ENCODE results near the gene TLE7.

TLE7 gene

GRCh38 chr16:71472931-71473330, 31.1 kb upstream of the TLE7 start:
- H3K36me3 ChIP-seq (ENCODE audit: control insufficient read depth in 2 of 2, insufficient read depth in 1 of 2, low read length in 2 of 2): peaks cover 0 to 30% of the 10 kb centered on the region in 2 experiments; a peak in 1 of 3 replicates
- H3K27ac ChIP-seq (ENCODE audit: extremely low read depth, low read depth, low read length): no peak overlapping the region
- TF ChIP-seq ZNF561 (tag by site-specific recombination; IDR thresholded peaks at IDR 0.05; ENCODE audit: borderline replicate concordance) (no peak), ZNF114 (tag by site-specific recombination; IDR thresholded peaks at IDR 0.05) (no peak), REPIN1 (tag by site-specific recombination; IDR thresholded peaks at IDR 0.05; ENCODE audit: low read depth) (no peak), ZNF214 (tag by site-specific recombination; IDR thresholded peaks at IDR 0.05; ENCODE audit: borderline replicate concordance) (no peak), KLF10 (tag by site-specific recombination; IDR thresholded peaks at IDR 0.05) (no peak), ZBTB44 (tag by site-specific recombination; IDR thresholded peaks at IDR 0.05) (no peak)
- H3K9me3 ChIP-seq (ENCODE audit: control insufficient read depth, insufficient read depth, low read depth, low read length): no peaks in the 10 kb centered on the region
- ChIA-PET CTCF (interaction anchor here (0.9 kb wide), 1 partner anchor 27 kb away, joined by 3 read pairs; no protein-coding TSS in a partner anchor), POLR2A (no interaction called here)
- no peak overlapping the region for H3K4me3 ChIP-seq (ENCODE audit: low read depth, low read length)
- no peaks in the 10 kb centered on the region for H3K4me1 ChIP-seq (ENCODE audit: control insufficient read depth, insufficient read depth, low read length)

GRCh38 chr16:71472051-71472450, 30.2 kb upstream of the TLE7 start:
- POLR2A ChIA-PET: no interaction called here
- peaks cover 0 to 22% of the 10 kb centered on the region in 2 experiments; a peak in 1 of 3 replicates for H3K36me3 ChIP-seq (ENCODE audit: control insufficient read depth in 2 of 2, insufficient read depth in 1 of 2, low read length in 2 of 2)
- H3K9me3 ChIP-seq (ENCODE audit: control insufficient read depth, insufficient read depth, low read depth, low read length): no peaks in the 10 kb centered on the region
- CTCF ChIA-PET: interaction anchor here (0.9 kb wide), 1 partner anchor 27 kb away, joined by 3 read pairs; no protein-coding TSS in a partner anchor
- no peak overlapping the region for H3K4me3 ChIP-seq (ENCODE audit: low read depth, low read length)
- H3K27ac ChIP-seq (ENCODE audit: extremely low read depth, low read depth, low read length): no peak overlapping the region
- TF ChIP-seq ZNF785 (tag by site-specific recombination; IDR thresholded peaks at IDR 0.05) (no peak), REPIN1 (tag by site-specific recombination; IDR thresholded peaks at IDR 0.05; ENCODE audit: low read depth) (no peak), KLF8 (tag by site-specific recombination; IDR thresholded peaks at IDR 0.05) (no peak), ZNF140 (tag by site-specific recombination; IDR thresholded peaks at IDR 0.05) (no peak), ZNF121 (tag by site-specific recombination; IDR thresholded peaks at IDR 0.05) (no peak), ZNF677 (tag by site-specific recombination; IDR thresholded peaks at IDR 0.05) (no peak), ZNF843 (tag by site-specific recombination; IDR thresholded peaks at IDR 0.05) (no peak), ZEB2 (tag by site-specific recombination; IDR thresholded peaks at IDR 0.05) (no peak), ZNF2 (tag by site-specific recombination; IDR thresholded peaks at IDR 0.05) (no peak), ZNF280D (tag by site-specific recombination; IDR thresholded peaks at IDR 0.05) (no peak), ZNF174 (tag by site-specific recombination; IDR thresholded peaks at IDR 0.05) (no peak), ZNF501 (tag by site-specific recombination; IDR thresholded peaks at IDR 0.05) (no peak), ZNF302 (tag by site-specific recombination; IDR thresholded peaks at IDR 0.05; ENCODE audit: low read depth) (no peak), ZNF561 (tag by site-specific recombination; IDR thresholded peaks at IDR 0.05; ENCODE audit: borderline replicate concordance) (no peak), ZNF768 (tag by site-specific recombination; IDR thresholded peaks at IDR 0.05) (no peak), ZBTB21 (tag by site-specific recombination; IDR thresholded peaks at IDR 0.05) (no peak), ZNF24 (tag by site-specific recombination; IDR thresholded peaks at IDR 0.05) (no peak)
- TF ChIP-seq, protein P1, sequence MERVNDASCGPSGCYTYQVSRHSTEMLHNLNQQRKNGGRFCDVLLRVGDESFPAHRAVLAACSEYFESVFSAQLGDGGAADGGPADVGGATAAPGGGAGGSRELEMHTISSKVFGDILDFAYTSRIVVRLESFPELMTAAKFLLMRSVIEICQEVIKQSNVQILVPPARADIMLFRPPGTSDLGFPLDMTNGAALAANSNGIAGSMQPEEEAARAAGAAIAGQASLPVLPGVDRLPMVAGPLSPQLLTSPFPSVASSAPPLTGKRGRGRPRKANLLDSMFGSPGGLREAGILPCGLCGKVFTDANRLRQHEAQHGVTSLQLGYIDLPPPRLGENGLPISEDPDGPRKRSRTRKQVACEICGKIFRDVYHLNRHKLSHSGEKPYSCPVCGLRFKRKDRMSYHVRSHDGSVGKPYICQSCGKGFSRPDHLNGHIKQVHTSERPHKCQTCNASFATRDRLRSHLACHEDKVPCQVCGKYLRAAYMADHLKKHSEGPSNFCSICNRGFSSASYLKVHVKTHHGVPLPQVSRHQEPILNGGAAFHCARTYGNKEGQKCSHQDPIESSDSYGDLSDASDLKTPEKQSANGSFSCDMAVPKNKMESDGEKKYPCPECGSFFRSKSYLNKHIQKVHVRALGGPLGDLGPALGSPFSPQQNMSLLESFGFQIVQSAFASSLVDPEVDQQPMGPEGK (tag by site-specific recombination; IDR thresholded peaks at IDR 0.05): no peak
- H3K4me1 ChIP-seq (ENCODE audit: control insufficient read depth, insufficient read depth, low read length): no peaks in the 10 kb centered on the region

Measured in HEK293 (cell line).